Small intestine (tissue), 7 donors: ENCODE results near the gene TPST2. TPM values are rescaled to one million over a fixed set of nuclear protein-coding genes. Genes with fewer than 3 reads are reported as not detected.

Source experiments
- DNase-seq, 2 donors: peaks; one replicate each; pipeline versions ENCODE4 v3.0.0 to v3.0.0-alpha.2; 2013
- FAIRE-seq: peaks from 2 replicates; lab custom pipeline; 2012; peaks lifted over from hg19 to GRCh38; lab: Jason Lieb, UNC
- H3K27ac ChIP-seq, 3 donors: one replicate each; pipeline ENCODE4 v1.5.1; 2013; ENCODE audit warnings: low read length in 2 of 3, mild to moderate bottlenecking in 2 of 3, control low read depth in 1 of 3, inconsistent platforms in 1 of 3, low read depth in 1 of 3, moderate library complexity in 1 of 3
- H3K27me3 ChIP-seq, 3 donors: one replicate each; pipeline ENCODE4 v1.6.1; 2013; ENCODE audit warnings: low read length in 3 of 3, inconsistent platforms in 1 of 3; ENCODE audit not compliant: control insufficient read depth in 3 of 3, insufficient read depth in 3 of 3
- H3K36me3 ChIP-seq, 3 donors: one replicate each; pipeline ENCODE4 v1.6.1; 2013; ENCODE audit warnings: low read length in 3 of 3, inconsistent platforms in 1 of 3, low read depth in 1 of 3, mild to moderate bottlenecking in 1 of 3, moderate library complexity in 1 of 3; ENCODE audit not compliant: control insufficient read depth in 3 of 3, insufficient read depth in 2 of 3
- H3K4me1 ChIP-seq, 3 donors: one replicate each; pipeline ENCODE4 v1.6.1; 2013; ENCODE audit warnings: low read length in 2 of 3, inconsistent platforms in 1 of 3, low read depth in 1 of 3, mild to moderate bottlenecking in 1 of 3, moderate library complexity in 1 of 3; ENCODE audit not compliant: control insufficient read depth in 3 of 3, insufficient read depth in 2 of 3
- H3K4me3 ChIP-seq, 3 donors: one replicate each; pipeline ENCODE4 v1.5.1; 2013; ENCODE audit warnings: low read length in 3 of 3, control low read depth in 1 of 3, inconsistent platforms in 1 of 3, low read depth in 1 of 3, mild to moderate bottlenecking in 1 of 3, moderate library complexity in 1 of 3
- H3K9me3 ChIP-seq, 2 donors: one replicate each; pipeline ENCODE4 v1.6.1; 2013; ENCODE audit warnings: low read depth in 1 of 2, low read length in 1 of 2; ENCODE audit not compliant: control insufficient read depth in 2 of 2, insufficient read depth in 1 of 2
- WGBS, 3 donors: extraction: QIAGEN DNeasy Blood & Tissue Kit; methylation state at CpG; one replicate each; pipeline ENCODE4 v1.1.7; 2013; 5-methylcytosine and 5-hydroxymethylcytosine counted together
- polyA plus RNA-seq, 4 donors: library from polyadenylated mRNA; stranded (reverse) in 3 of 4; unstranded in 1 of 4; fragments of 200-250 nt in 3 of 4; fragments of 120-200 nt in 1 of 4; gene quantifications; one replicate each; pipeline versions ENCODE4 v1.2.1 to v1.2.3, GENCODE V29; 2013
- donor health status: healthy with polysubstance abuse.
- donor health status: control.
- donor health status: control.
- donor health status: Bipolar disorder and iron deficiency.
- donor health status: healthy.

TPST2 gene
- polyA plus RNA-seq, 4 donors: 6.3 to 29.2 (median 16.6) TPM

DNA sequence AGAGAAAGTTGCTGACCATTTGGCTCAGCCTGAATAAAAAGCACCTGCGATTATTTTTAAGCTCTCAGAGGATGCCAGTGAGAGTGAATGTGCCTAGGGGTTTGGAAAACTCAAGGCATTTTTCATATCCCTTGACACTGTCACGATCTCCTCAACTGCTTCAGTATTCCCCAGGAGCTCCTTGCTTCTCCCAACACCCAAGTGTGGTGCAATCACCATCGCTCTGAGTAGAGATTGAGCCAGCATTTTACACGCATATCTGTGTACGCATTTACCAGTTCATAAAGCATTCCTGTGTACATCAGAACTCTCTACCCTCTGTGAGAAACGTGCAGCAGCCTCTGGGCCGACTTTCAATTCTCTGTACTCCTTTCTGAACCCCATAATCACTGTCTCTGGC lies 104.9 kb downstream of the TPST2 start:
- no peak for FAIRE-seq
- peaks cover 5 to 36% (median 12%) of the 10 kb centered on the region in 3 donors for H3K4me1 ChIP-seq

DNA sequence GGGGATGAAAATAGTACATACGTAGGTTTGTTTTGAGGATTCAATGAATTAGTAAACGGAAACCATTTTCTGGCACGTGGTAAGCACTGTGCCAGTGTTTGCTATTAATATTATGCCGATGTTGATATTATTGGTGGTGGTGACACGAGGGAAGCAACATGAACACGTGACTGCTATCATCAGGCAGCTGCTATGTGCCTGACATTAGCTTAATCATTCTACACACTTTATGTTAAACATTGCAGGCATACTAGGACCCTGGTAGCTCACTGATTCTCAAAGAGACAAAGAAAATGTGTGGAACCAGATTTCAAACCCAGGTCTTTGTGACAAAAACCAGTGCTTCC lies 105.6 kb downstream of the TPST2 start:
- H3K4me1 ChIP-seq: peaks cover 5 to 34% (median 15%) of the 10 kb centered on the region in 3 donors
- H3K27me3 ChIP-seq: no peaks in the 10 kb centered on the region
- no peaks in the 10 kb centered on the region for H3K9me3 ChIP-seq
- DNase-seq (no peak), FAIRE-seq (no peak)
- peak overlapping the region; percentile 62 to 85 (median 82) for H3K4me3 ChIP-seq
- 4 to 5% (median 4%) methylated on average over 6 of the region's 6 CpGs for WGBS, 3 donors
- H3K27ac ChIP-seq: peak overlapping the region; percentile 76 to 96 (median 90)
- H3K36me3 ChIP-seq: peaks cover 3 to 25% (median 7%) of the 10 kb centered on the region in 3 donors

More for the DNA sequence above, 104.9 kb downstream of the TPST2 start:
- WGBS, 3 donors: 42 to 64% (median 51%) methylated on average over 7 of the region's 7 CpGs
- Histone ChIP-seq H3K4me3 (no peak overlapping the region), H3K27ac (no peak overlapping the region), H3K36me3 (peaks cover 3 to 29% (median 9%) of the 10 kb centered on the region in 3 donors), H3K27me3 (no peaks in the 10 kb centered on the region), H3K9me3 (no peaks in the 10 kb centered on the region)
- DNase-seq: peak in 1 of 2 donors; percentile 17

DNA sequence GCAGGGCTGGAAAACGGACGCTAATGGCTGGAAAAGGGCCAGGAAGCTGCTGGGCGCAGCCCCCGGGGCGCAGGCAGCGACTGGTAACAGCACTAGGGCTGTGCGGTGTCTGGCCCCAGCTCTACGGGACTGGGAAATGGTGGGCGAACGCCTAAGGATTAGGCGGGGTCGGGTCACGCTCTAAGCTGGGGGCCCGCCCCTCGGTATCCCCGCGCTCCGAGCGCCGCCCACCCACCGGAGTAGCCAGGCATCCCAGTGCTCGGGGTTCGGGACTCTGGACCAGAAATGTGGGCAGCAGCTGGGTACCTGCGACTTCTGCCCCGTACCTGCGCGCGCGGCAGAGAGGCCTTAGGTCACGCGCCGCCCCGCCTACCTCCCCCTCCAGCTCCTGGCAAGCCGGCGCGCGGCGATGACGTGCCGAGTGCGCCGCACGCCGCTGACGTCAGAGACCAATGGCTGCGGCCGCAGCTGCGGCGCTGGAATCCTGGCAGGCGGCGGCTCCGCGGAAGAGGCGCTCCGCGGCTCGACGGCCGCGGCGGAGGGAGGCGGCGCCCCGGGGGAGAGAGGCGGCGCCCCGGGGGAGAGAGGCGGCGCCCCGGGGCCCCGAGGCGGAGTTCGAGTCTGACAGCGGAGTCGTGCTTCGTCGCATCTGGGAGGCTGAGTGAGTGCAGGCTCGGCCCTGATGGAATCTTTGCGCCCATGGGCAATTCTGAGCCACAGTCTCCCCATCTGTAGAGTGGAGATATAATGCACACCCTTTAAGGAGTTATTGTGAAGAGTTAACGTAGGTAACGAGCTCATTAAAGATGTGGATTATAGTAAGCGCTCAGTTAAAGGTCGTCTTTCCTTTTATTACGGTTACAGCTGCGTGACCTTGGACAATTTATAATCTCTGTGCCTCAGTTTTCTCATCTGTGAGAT lies 106.2 kb downstream of the TPST2 start, which contains the start of the genes HPS4 and SRRD:
Gene HPS4, minus strand, starts transcription at position 345 of the 921 bp plus-strand sequence. CDS start 2,021 bp downstream, outside the sequence.
Gene SRRD, plus strand, starts transcription at position 439 of the 921 bp plus-strand sequence. Its CDS starts 14 bp downstream, at position 453.
- WGBS, 3 donors: 1% methylated on average over 58 to 85 of the region's 85 CpGs
- Histone ChIP-seq H3K27ac (peak within 1 kb of the TSS; percentile 90 to 97 (median 96)), H3K4me1 (peaks cover 5 to 36% (median 22%) of the 10 kb centered on the region in 3 donors), H3K9me3 (no peaks in the 10 kb centered on the region), H3K27me3 (no peaks in the 10 kb centered on the region), H3K4me3 (peak within 1 kb of the TSS; percentile 62 to 100 (median 82)), H3K36me3 (peaks cover 3 to 21% (median 6%) of the 10 kb centered on the region in 3 donors)
- FAIRE-seq (no peak), DNase-seq (peak; percentile 92 to 98)

DNA sequence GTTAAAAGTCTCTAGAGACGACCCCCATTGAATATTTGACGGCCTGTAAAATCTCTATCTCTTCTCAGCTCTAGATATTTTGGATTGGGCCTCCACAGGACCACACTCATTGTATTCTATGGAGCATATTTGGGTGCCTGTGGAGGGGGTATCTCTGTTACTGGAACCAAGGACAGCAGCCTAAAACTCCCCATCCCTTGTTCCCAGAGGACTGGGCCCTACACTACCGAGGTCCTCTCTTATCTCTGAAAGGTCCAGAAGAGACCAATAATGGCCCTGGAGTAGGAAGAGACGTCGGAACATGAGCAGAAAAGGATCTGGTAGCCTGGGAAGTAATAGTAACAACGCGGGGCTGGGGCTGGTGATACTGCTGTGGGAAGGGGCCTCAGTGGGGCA lies 106.9 kb downstream of the TPST2 start:
- Histone ChIP-seq H3K4me3 (peak overlapping the region; percentile 62 to 100 (median 82)), H3K4me1 (peaks cover 5 to 39% (median 22%) of the 10 kb centered on the region in 3 donors), H3K36me3 (peaks cover under 1 to 18% (median 3%) of the 10 kb centered on the region in 3 donors), H3K9me3 (no peaks in the 10 kb centered on the region), H3K27ac (peak overlapping the region; percentile 90 to 97 (median 96)), H3K27me3 (no peaks in the 10 kb centered on the region)
- DNase-seq (peak in 1 of 2 donors; percentile 15), FAIRE-seq (no peak)
- 6 to 8% (median 8%) methylated on average over 7 of the region's 7 CpGs for WGBS, 3 donors

DNA sequence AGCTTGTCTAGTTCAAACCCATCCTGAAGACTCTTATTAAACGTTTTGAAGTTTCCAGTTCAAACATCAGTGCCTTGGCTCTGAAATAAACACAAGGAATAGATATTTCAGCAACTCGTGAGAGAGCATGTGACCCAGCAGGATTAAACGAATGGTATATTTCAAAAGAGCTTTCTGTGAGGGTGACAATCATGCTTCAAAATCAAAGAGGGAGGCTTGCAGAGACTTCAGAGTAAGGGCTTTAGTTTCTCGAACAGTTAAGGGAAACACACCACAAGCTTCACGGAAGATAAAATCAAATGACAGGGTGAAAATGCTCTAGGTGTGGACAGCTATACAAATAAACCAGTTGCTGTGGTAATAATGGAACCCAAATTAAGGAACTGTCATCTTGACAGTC lies 107.8 kb downstream of the TPST2 start:
- H3K9me3 ChIP-seq: no peaks in the 10 kb centered on the region
- peaks cover 0 to 13% (median 0%) of the 10 kb centered on the region in 3 donors for H3K36me3 ChIP-seq
- peaks cover 5 to 39% (median 22%) of the 10 kb centered on the region in 3 donors for H3K4me1 ChIP-seq
- no peak for FAIRE-seq
- peak overlapping the region in 1 of 3 donors; percentile 97 for H3K27ac ChIP-seq
- WGBS, 3 donors: 37 to 45% (median 38%) methylated on average over 5 of the region's 5 CpGs
- peak in 1 of 2 donors; percentile 34 for DNase-seq
- no peaks in the 10 kb centered on the region for H3K27me3 ChIP-seq
- H3K4me3 ChIP-seq: peak overlapping the region in 1 of 3 donors; percentile 9

DNA sequence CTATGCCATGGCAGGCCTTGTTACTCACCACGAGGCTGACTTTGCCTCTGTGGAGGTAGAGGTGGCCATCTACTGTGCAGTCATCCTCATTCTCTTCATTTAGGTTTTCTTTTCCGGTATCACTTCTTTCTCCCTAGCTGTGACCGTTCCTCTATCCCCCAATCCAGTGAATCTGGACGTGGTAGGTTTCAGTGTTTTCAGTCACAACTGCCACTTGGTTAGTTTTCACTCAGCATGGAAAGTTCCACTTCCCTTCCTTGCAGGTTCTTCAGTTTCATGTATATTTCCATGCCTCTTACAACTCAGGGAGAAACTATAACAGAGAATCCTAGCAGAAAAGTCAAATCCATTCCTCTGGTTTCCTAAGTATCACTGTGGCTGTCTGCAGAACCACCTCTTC lies 108.2 kb downstream of the TPST2 start:
- WGBS, 3 donors: 60 to 73% (median 69%) methylated on average over 4 of the region's 4 CpGs
- peaks cover 0 to 11% (median 0%) of the 10 kb centered on the region in 3 donors for H3K36me3 ChIP-seq
- peaks cover 5 to 39% (median 22%) of the 10 kb centered on the region in 3 donors for H3K4me1 ChIP-seq
- no peaks in the 10 kb centered on the region for H3K9me3 ChIP-seq
- no peaks in the 10 kb centered on the region for H3K27me3 ChIP-seq
- peak overlapping the region in 1 of 3 donors; percentile 97 for H3K27ac ChIP-seq
- H3K4me3 ChIP-seq: peak overlapping the region in 1 of 3 donors; percentile 9
- DNase-seq (no peak), FAIRE-seq (no peak)

DNA sequence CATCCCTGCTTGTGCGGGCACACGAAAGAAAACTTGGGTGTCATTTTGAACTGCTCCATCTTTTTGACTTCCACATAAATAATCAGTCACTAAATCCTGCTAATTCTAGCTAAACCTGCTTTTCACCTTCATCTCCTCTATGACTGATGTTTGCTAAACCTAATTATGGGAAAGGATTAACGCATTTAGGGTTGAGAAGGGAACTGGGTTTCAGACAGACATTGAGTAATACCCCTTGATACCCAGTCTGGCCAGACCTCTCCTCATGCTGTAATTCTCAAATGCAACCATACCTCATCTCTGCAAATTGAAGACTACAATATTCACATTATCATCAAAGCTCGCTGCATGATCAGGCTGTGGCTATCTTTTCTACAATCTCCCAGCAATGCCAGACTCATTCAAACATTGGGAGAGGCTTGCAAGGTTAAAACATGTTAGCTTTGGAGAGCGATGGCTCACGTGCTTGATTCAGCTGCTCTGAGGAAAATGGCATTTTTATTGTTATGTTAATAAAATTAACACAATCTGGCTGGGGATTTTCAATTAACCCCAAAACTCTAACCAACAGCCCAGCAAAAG lies 108.7 kb downstream of the TPST2 start:
- Histone ChIP-seq H3K27ac (no peak overlapping the region), H3K4me3 (no peak overlapping the region), H3K4me1 (peaks cover 5 to 39% (median 22%) of the 10 kb centered on the region in 3 donors), H3K9me3 (no peaks in the 10 kb centered on the region), H3K36me3 (peaks cover 0 to 12% (median 0%) of the 10 kb centered on the region in 3 donors), H3K27me3 (no peaks in the 10 kb centered on the region)
- FAIRE-seq (no peak), DNase-seq (no peak)
- WGBS, 3 donors: 61 to 68% (median 67%) methylated on average over 6 of the region's 6 CpGs

DNA sequence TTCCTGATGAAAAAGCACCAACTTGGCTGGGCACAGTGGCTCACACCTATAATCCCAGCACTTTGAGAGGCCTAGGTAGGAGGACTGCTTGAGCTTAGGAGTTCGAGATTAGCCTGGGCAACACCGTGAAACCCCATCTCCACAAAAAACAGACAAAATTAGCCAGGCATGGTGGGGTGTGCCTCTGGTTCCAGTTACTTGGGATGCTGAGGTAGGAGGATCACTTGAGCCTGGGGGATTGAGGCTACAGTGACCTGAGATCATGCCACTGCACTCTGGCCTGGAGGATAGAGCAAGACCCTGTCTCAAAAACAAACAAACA lies 109.4 kb downstream of the TPST2 start:
- H3K27me3 ChIP-seq: no peaks in the 10 kb centered on the region
- no peaks in the 10 kb centered on the region for H3K9me3 ChIP-seq
- 52 to 80% (median 77%) methylated on average over 2 of the region's 2 CpGs for WGBS, 3 donors
- FAIRE-seq: no peak
- peak overlapping the region in 1 of 3 donors; percentile 77 for H3K27ac ChIP-seq
- DNase-seq: no peak
- H3K36me3 ChIP-seq: peaks cover 0 to 15% (median 0%) of the 10 kb centered on the region in 3 donors
- H3K4me3 ChIP-seq: peak overlapping the region in 1 of 3 donors; percentile 4
- peaks cover 5 to 39% (median 21%) of the 10 kb centered on the region in 3 donors for H3K4me1 ChIP-seq
